Measurements from ENCODE around the gene ZNF678.
"Not testable (repeated sequence)": the region's sequence is repeated elsewhere in the genome, so short reads cannot be mapped to it uniquely, and the experiment has no call there.

The ZNF678 gene

GRCh38 chr1:227603327-227603726 lies 40.0 kb downstream of the ZNF678 start:
- DNase-seq (ENCODE audit: low read depth) = no peak
- no peak overlapping the region for H3K4me3 ChIP-seq (ENCODE audit: control insufficient read depth, low read depth, low read length)
- TF ChIP-seq, protein P1, sequence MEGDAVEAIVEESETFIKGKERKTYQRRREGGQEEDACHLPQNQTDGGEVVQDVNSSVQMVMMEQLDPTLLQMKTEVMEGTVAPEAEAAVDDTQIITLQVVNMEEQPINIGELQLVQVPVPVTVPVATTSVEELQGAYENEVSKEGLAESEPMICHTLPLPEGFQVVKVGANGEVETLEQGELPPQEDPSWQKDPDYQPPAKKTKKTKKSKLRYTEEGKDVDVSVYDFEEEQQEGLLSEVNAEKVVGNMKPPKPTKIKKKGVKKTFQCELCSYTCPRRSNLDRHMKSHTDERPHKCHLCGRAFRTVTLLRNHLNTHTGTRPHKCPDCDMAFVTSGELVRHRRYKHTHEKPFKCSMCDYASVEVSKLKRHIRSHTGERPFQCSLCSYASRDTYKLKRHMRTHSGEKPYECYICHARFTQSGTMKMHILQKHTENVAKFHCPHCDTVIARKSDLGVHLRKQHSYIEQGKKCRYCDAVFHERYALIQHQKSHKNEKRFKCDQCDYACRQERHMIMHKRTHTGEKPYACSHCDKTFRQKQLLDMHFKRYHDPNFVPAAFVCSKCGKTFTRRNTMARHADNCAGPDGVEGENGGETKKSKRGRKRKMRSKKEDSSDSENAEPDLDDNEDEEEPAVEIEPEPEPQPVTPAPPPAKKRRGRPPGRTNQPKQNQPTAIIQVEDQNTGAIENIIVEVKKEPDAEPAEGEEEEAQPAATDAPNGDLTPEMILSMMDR (IDR thresholded peaks at IDR 0.05; ENCODE audit: control insufficient read depth, insufficient read depth, low read depth, low read length, missing control alignments) = no peak

DNA sequence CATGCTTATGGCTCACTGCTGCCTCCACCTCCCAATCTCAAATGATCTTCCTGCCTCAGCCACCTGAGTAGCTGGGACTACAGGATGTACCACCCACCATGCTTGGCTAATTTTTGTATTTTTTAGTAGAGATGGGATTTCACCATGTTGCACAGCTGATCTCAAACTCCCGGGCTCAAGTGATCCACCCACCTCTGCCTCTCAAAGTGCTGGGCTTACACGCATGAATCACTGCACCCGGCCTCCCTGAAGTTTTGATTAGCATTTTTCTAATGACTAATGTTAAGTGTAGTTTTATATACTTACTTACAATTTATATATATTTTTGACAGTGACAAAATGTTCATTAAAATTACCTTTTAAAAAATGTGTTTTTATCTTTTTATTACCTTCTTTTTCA lies 41.1 kb downstream of the ZNF678 start:
- no peak for DNase-seq (ENCODE audit: low read depth)
- TF ChIP-seq, protein P1 (IDR thresholded peaks at IDR 0.05; ENCODE audit: control insufficient read depth, insufficient read depth, low read depth, low read length, missing control alignments) = no peak
- H3K4me3 ChIP-seq (ENCODE audit: control insufficient read depth, low read depth, low read length) = no peak overlapping the region

- H3K4me3 ChIP-seq (ENCODE audit: control insufficient read depth, low read depth, low read length); DNase-seq (ENCODE audit: low read depth): not testable (repeated sequence)
These were observed 42.9 kb downstream of the ZNF678 start for GRCh38 chr1:227606271-227606670.

DNA sequence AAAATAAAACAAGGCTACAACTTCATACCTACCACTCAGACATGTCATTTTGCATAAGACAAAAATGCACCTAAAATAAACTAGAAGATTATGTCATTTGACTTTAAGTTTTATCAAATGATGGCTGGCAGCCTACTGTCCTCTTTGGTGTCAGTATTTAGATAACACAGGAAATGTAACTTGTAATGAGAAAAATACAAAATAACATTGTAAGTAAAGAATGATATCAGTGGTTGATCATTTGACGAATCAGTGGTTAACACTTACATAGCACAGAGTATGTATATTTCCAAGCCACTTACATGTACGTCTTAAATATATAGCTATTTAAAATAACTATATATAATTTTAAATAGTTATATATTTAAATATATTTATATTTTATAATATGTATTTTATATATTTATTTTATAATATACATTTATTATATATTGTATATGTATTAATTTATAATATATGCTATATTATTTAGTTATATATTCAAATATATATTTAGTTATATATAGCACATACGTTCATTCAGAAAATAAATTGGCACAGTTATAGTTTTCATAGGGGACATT lies 44.1 kb downstream of the ZNF678 start:
- DNase-seq (ENCODE audit: low read depth) = no peak
- TF ChIP-seq, protein P1 (IDR thresholded peaks at IDR 0.05; ENCODE audit: control insufficient read depth, insufficient read depth, low read depth, low read length, missing control alignments) = no peak
- no peak overlapping the region for H3K4me3 ChIP-seq (ENCODE audit: control insufficient read depth, low read depth, low read length)

DNA sequence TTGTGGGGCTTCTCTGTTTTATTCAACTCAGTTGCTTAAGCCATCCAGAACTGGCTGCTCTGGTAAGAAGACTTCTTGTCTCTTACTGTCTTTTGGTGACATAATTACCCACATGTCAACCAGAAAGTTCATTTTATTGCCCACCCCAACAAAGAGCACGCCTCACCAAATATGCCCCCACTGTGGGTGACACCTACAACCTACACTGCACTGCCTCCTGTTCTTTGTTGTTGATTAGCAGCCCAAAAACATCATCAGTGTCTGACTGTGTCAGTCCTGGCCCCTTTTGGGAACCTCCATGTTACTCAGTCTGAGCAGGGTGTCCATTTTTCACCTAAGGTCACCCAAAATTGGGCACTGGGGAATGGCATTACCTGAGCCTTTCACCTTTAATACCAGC lies 49.3 kb downstream of the ZNF678 start:
- no peak overlapping the region for H3K4me3 ChIP-seq (ENCODE audit: control insufficient read depth, low read depth, low read length)
- no peak for DNase-seq (ENCODE audit: low read depth)
- TF ChIP-seq, protein P1 (IDR thresholded peaks at IDR 0.05; ENCODE audit: control insufficient read depth, insufficient read depth, low read depth, low read length, missing control alignments) = no peak

DNA sequence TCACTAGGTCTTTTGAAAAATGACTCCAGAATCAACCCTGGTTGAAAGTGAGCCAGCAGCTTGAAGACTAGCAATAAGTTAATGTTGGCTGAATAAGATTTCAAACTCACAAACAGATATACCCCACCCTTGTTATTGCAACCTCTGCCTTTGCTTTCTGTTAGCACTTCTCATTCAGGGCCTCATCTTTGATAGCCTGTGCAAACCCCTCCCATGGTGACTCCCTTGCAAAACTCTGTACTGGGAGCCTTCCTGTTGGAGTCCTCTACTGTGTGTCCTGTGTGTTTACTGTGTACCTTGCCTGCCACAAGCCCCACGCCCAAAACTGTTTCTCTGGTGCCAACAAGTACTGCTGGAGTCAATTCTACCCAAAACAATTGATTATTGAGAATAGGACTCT lies 50.2 kb downstream of the ZNF678 start:
- no peak overlapping the region for H3K4me3 ChIP-seq (ENCODE audit: control insufficient read depth, low read depth, low read length)
- no peak for DNase-seq (ENCODE audit: low read depth)
- TF ChIP-seq, protein P1 (IDR thresholded peaks at IDR 0.05; ENCODE audit: control insufficient read depth, insufficient read depth, low read depth, low read length, missing control alignments) = no peak

GRCh38 chr1:227621211-227621610 lies 57.9 kb downstream of the ZNF678 start:
- no peak for DNase-seq (ENCODE audit: low read depth)
- TF ChIP-seq, protein P1 (IDR thresholded peaks at IDR 0.05; ENCODE audit: control insufficient read depth, insufficient read depth, low read depth, low read length, missing control alignments) = no peak
- no peak overlapping the region for H3K4me3 ChIP-seq (ENCODE audit: control insufficient read depth, low read depth, low read length)
